Measurements from ENCODE around the gene AKR1C2.
"Not testable (repeated sequence)": the region's sequence is repeated elsewhere in the genome, so short reads cannot be mapped to it uniquely, and the experiment has no call there.

The AKR1C2 gene

GRCh38 chr10:5018134-5018533 is 14.5 kb upstream of the AKR1C2 start:
- Histone ChIP-seq H3K9me2 (replicated peaks; ENCODE audit: control insufficient read depth, low read length) (no peaks in the 10 kb centered on the region), H3K27me3 (ENCODE audit: control insufficient read depth, low read length) (no peaks in the 10 kb centered on the region), H3K36me3 (ENCODE audit: control insufficient read depth, low read length) (no peaks in the 10 kb centered on the region), H3K9me3 (ENCODE audit: control insufficient read depth, insufficient read depth, low read length) (no peaks in the 10 kb centered on the region), H3K79me2 (ENCODE audit: control insufficient read depth, low read length) (no peaks in the 10 kb centered on the region), H3F3A (ENCODE audit: control insufficient read depth, insufficient read depth) (no peaks in the 10 kb centered on the region), H3K4me3 (ENCODE audit: low read length) (no peak overlapping the region), H3K4me1 (ENCODE audit: control insufficient read depth, low read length) (no peaks in the 10 kb centered on the region), H3K4me2 (ENCODE audit: low read length) (no peak overlapping the region), H3K27ac (ENCODE audit: low read depth, low read length) (no peak overlapping the region), H4K20me1 (ENCODE audit: control insufficient read depth, insufficient read depth, low read depth, low read length) (no peaks in the 10 kb centered on the region)
- TF ChIP-seq CTCF (IDR thresholded peaks at IDR 0.05; ENCODE audit: low read depth, low read length, poor library complexity, severe bottlenecking) (no peak), EZH2phosphoT487 (IDR thresholded peaks at IDR 0.05; ENCODE audit: borderline replicate concordance, low read length) (no peak)

GRCh38 chr10:5014936-5015335 is 11.3 kb upstream of the AKR1C2 start:
- no peaks in the 10 kb centered on the region for H3K9me3 ChIP-seq (ENCODE audit: control insufficient read depth, insufficient read depth, low read length)
- no peaks in the 10 kb centered on the region for H3F3A ChIP-seq (ENCODE audit: control insufficient read depth, insufficient read depth)
- no peak overlapping the region for H3K27ac ChIP-seq (ENCODE audit: low read depth, low read length)
- no peaks in the 10 kb centered on the region for H3K27me3 ChIP-seq (ENCODE audit: control insufficient read depth, low read length)
- no peak for TF ChIP-seq EZH2phosphoT487 (IDR thresholded peaks at IDR 0.05; ENCODE audit: borderline replicate concordance, low read length)
- TF ChIP-seq CTCF (IDR thresholded peaks at IDR 0.05; ENCODE audit: low read depth, low read length, poor library complexity, severe bottlenecking), result no peak
- H4K20me1 ChIP-seq (ENCODE audit: control insufficient read depth, insufficient read depth, low read depth, low read length), result no peaks in the 10 kb centered on the region
- no peaks in the 10 kb centered on the region for H3K36me3 ChIP-seq (ENCODE audit: control insufficient read depth, low read length)
- H3K79me2 ChIP-seq (ENCODE audit: control insufficient read depth, low read length), result no peaks in the 10 kb centered on the region
- no peaks in the 10 kb centered on the region for H3K9me2 ChIP-seq (replicated peaks; ENCODE audit: control insufficient read depth, low read length)
- no peak overlapping the region for H3K4me3 ChIP-seq (ENCODE audit: low read length)
- H3K4me2 ChIP-seq (ENCODE audit: low read length), result no peak overlapping the region
- H3K4me1 ChIP-seq (ENCODE audit: control insufficient read depth, low read length), result no peaks in the 10 kb centered on the region

GRCh38 chr10:5014200-5014910 is 10.7 kb upstream of the AKR1C2 start:
- H3K79me2 ChIP-seq (ENCODE audit: control insufficient read depth, low read length); H3K4me2 ChIP-seq (ENCODE audit: low read length); H3K27ac ChIP-seq (ENCODE audit: low read depth, low read length); H3F3A ChIP-seq (ENCODE audit: control insufficient read depth, insufficient read depth); H3K36me3 ChIP-seq (ENCODE audit: control insufficient read depth, low read length); H3K9me3 ChIP-seq (ENCODE audit: control insufficient read depth, insufficient read depth, low read length); H3K4me1 ChIP-seq (ENCODE audit: control insufficient read depth, low read length); H3K4me3 ChIP-seq (ENCODE audit: low read length); H4K20me1 ChIP-seq (ENCODE audit: control insufficient read depth, insufficient read depth, low read depth, low read length); H3K27me3 ChIP-seq (ENCODE audit: control insufficient read depth, low read length); H3K9me2 ChIP-seq (replicated peaks; ENCODE audit: control insufficient read depth, low read length): not testable (repeated sequence)

- no peak overlapping the region for H3K4me2 ChIP-seq (ENCODE audit: low read length)
- H3K79me2 ChIP-seq (ENCODE audit: control insufficient read depth, low read length), result no peaks in the 10 kb centered on the region
- H3K9me2 ChIP-seq (replicated peaks; ENCODE audit: control insufficient read depth, low read length), result no peaks in the 10 kb centered on the region
- no peaks in the 10 kb centered on the region for H3K36me3 ChIP-seq (ENCODE audit: control insufficient read depth, low read length)
- no peaks in the 10 kb centered on the region for H3K4me1 ChIP-seq (ENCODE audit: control insufficient read depth, low read length)
- H3K27me3 ChIP-seq (ENCODE audit: control insufficient read depth, low read length), result no peaks in the 10 kb centered on the region
- no peak overlapping the region for H3K4me3 ChIP-seq (ENCODE audit: low read length)
- TF ChIP-seq EZH2phosphoT487 (IDR thresholded peaks at IDR 0.05; ENCODE audit: borderline replicate concordance, low read length) (no peak), CTCF (IDR thresholded peaks at IDR 0.05; ENCODE audit: low read depth, low read length, poor library complexity, severe bottlenecking) (no peak)
- no peak overlapping the region for H3K27ac ChIP-seq (ENCODE audit: low read depth, low read length)
- H4K20me1 ChIP-seq (ENCODE audit: control insufficient read depth, insufficient read depth, low read depth, low read length), result no peaks in the 10 kb centered on the region
- no peaks in the 10 kb centered on the region for H3F3A ChIP-seq (ENCODE audit: control insufficient read depth, insufficient read depth)
- H3K9me3 ChIP-seq (ENCODE audit: control insufficient read depth, insufficient read depth, low read length), result no peaks in the 10 kb centered on the region
Measured at GRCh38 chr10:5013385-5013784, 9.7 kb upstream of the AKR1C2 start.

Measured in DOHH2 (cell line).